K562 (cell line): ENCODE data around the gene ATL2. TPM values are rescaled to one million over a fixed set of nuclear protein-coding genes. Genes with fewer than 3 reads are reported as not detected.

Experiments
- CCNT2 ChIP-seq: IDR thresholded peaks from 2 replicates; pipeline ENCODE4 v1.6.1; 2011; ENCODE audit warnings: borderline replicate concordance, low read depth, mild to moderate bottlenecking, moderate library complexity, mixed read lengths, low read length; ENCODE audit not compliant: insufficient read length; ENCODE audit errors: extremely low read depth
- GATAD2A ChIP-seq: fragments of 450-650 bp; IDR thresholded peaks from 2 replicates; pipeline ENCODE4 v1.6.1; 2017
- SRSF3 ChIP-seq: fragments of 200-400 bp; formaldehyde crosslinking; IDR thresholded peaks from 2 replicates; pipeline ENCODE4 v1.6.1; 2016; ENCODE audit warnings: mild to moderate bottlenecking, low read length, moderate library complexity; ENCODE audit not compliant: insufficient read depth
- TRIM28 ChIP-seq: fragments of 450-650 bp; IDR thresholded peaks from 2 replicates; pipeline ENCODE4 v1.6.1; 2017
- ZNF175 ChIP-seq: fragments of 200-800 bp; sonication (Bioruptor generic); IDR thresholded peaks from 2 replicates; pipeline ENCODE4 v1.6.1; 2016; ENCODE audit warnings: low read depth, mild to moderate bottlenecking, missing genetic modification characterization, missing compliant biosample characterization
- polyA plus RNA-seq, 8 experiments: library from polyadenylated mRNA; depleted of rRNA in 4 of 8; stranded (reverse) in 5 of 8; unstranded in 3 of 8; fragments of >200 nt; fragmentation: Nextera tagmentation in 2 of 8; fragmentation: Illumina TruSeq in 1 of 8; extraction: Ambion mirVana in 2 of 8; extraction: Trizol in 1 of 8; gene quantifications; 2 replicates each; pipeline versions ENCODE4 v1.2.1 to v1.2.3, GENCODE V29; 2011 to 2014; ENCODE audit warnings: inconsistent platforms in 1 of 8, missing spikeins in 1 of 8
- total RNA-seq, 7 experiments: library from RNA; depleted of rRNA in 6 of 7; stranded (reverse); fragments of >200 nt in 6 of 7; fragmentation: Illumina TruSeq in 2 of 7; extraction: Trizol in 2 of 7; gene quantifications; 2 replicates each; pipeline versions ENCODE4 v1.2.1 to v1.2.3, GENCODE V29; 2011 to 2021; ENCODE audit warnings: low replicate concordance in 1 of 7
- TF ChIP-seq, protein P1 (sequence below): fragments of 450-650 bp; IDR thresholded peaks from 2 replicates; pipeline ENCODE4 v1.6.1; 2016; ENCODE audit warnings: antibody characterized with exemption
- TF ChIP-seq, protein P2 (sequence below): sonication (generic); formaldehyde crosslinking; IDR thresholded peaks from 2 replicates; pipeline ENCODE4 v1.8.0; 2022; ENCODE audit warnings: missing genetic modification reagents, mild to moderate bottlenecking, borderline replicate concordance
- TF ChIP-seq, protein P3 (sequence below), 2 experiments: IDR thresholded peaks; 2 replicates each; pipeline ENCODE4 v1.6.1; 2012; ENCODE audit warnings: improper control_type of control experiment in 2 of 2, low read depth in 2 of 2, low read length in 2 of 2, borderline replicate concordance in 1 of 2

ATL2 gene
- total and polyA plus RNA-seq, 9 of the 15 experiments (the other 6 are each of a cell fraction or from before 2014, with no cell fraction given) = 12.0 to 80.8 (median 70.2) TPM

DNA sequence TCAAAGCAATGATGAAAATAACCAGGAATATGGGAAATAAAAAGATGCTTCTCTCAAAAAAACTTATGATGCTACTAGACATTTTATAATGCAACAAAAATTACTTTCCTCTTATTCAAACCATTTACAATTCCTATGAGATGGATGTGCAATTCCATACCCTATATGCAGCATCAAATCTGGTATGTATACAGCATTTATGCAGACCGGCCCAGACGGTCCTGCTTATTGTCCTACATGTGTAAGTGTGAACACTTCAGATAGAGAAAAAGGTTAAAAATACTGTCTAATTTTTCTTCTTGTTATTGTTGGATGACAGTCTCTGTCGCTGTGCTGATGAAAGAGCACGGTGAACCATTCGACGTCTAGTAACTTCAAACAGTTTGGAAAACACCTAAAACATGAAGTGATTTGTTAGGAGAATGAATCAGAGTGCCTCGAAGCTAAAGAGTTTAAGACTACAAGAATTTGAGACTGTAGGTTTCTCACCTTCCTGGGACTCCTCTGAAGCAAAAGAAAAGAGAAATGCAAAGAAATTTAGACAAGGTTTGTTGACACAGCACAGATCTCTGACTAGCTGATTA is 80.8 kb downstream of the ATL2 start (continued):
- TF ChIP-seq, protein P1, sequence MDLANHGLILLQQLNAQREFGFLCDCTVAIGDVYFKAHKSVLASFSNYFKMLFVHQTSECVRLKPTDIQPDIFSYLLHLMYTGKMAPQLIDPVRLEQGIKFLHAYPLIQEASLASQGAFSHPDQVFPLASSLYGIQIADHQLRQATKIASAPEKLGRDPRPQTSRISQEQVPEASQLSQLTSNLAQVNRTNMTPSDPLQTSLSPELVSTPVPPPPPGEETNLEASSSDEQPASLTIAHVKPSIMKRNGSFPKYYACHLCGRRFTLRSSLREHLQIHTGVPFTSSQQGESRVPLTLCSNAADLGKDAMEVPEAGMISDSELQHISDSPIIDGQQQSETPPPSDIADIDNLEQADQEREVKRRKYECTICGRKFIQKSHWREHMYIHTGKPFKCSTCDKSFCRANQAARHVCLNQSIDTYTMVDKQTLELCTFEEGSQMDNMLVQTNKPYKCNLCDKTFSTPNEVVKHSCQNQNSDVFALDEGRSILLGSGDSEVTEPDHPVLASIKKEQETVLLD = no peak
- TF ChIP-seq SRSF3 (no peak), ZNF175 (no peak), CCNT2 (no peak), TRIM28 (no peak), GATAD2A (no peak)
- TF ChIP-seq, protein P2, sequence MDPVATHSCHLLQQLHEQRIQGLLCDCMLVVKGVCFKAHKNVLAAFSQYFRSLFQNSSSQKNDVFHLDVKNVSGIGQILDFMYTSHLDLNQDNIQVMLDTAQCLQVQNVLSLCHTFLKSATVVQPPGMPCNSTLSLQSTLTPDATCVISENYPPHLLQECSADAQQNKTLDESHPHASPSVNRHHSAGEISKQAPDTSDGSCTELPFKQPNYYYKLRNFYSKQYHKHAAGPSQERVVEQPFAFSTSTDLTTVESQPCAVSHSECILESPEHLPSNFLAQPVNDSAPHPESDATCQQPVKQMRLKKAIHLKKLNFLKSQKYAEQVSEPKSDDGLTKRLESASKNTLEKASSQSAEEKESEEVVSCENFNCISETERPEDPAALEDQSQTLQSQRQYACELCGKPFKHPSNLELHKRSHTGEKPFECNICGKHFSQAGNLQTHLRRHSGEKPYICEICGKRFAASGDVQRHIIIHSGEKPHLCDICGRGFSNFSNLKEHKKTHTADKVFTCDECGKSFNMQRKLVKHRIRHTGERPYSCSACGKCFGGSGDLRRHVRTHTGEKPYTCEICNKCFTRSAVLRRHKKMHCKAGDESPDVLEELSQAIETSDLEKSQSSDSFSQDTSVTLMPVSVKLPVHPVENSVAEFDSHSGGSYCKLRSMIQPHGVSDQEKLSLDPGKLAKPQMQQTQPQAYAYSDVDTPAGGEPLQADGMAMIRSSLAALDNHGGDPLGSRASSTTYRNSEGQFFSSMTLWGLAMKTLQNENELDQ = no peak
- TF ChIP-seq, protein P3, sequence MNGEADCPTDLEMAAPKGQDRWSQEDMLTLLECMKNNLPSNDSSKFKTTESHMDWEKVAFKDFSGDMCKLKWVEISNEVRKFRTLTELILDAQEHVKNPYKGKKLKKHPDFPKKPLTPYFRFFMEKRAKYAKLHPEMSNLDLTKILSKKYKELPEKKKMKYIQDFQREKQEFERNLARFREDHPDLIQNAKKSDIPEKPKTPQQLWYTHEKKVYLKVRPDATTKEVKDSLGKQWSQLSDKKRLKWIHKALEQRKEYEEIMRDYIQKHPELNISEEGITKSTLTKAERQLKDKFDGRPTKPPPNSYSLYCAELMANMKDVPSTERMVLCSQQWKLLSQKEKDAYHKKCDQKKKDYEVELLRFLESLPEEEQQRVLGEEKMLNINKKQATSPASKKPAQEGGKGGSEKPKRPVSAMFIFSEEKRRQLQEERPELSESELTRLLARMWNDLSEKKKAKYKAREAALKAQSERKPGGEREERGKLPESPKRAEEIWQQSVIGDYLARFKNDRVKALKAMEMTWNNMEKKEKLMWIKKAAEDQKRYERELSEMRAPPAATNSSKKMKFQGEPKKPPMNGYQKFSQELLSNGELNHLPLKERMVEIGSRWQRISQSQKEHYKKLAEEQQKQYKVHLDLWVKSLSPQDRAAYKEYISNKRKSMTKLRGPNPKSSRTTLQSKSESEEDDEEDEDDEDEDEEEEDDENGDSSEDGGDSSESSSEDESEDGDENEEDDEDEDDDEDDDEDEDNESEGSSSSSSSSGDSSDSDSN (IDR thresholded peaks at IDR 0.05; ENCODE audit: borderline replicate concordance in 1 of 2, low read depth in 2 of 2, low read length in 2 of 2) = no peak
